Smooth muscle cell (in vitro differentiated cells): ENCODE data around the gene LTBP2. TPM values are rescaled to one million over a fixed set of nuclear protein-coding genes. Genes with fewer than 3 reads are reported as not detected.

Experiments
- DNase-seq: peaks from one replicate; lab custom pipeline; 2025; ENCODE audit not compliant: unreplicated experiment; lab: John Stamatoyannopoulos, UW
- H2AFZ ChIP-seq: fragments of 200-600 bp; sonication (generic); 2 replicates; pipeline ENCODE4 v1.6.0; 2016; ENCODE audit warnings: antibody characterized with exemption, low read depth, mild to moderate bottlenecking
- H3F3A ChIP-seq: fragments of 200-600 bp; sonication (generic); 2 replicates; pipeline ENCODE4 v1.6.0; 2017; ENCODE audit warnings: antibody characterized with exemption, low read depth
- H3K27ac ChIP-seq: fragments of 200-600 bp; sonication (generic); 2 replicates; pipeline ENCODE4 v1.5.1; 2016; ENCODE audit warnings: low read depth, mild to moderate bottlenecking
- H3K27me3 ChIP-seq: fragments of 200-600 bp; sonication (generic); 2 replicates; pipeline ENCODE4 v1.6.1; 2016; ENCODE audit warnings: low read depth, mild to moderate bottlenecking
- H3K36me3 ChIP-seq: fragments of 200-600 bp; sonication (generic); 2 replicates; pipeline ENCODE4 v1.5.1; 2016; ENCODE audit warnings: low read depth
- H3K4me1 ChIP-seq: fragments of 200-600 bp; sonication (generic); 2 replicates; pipeline ENCODE4 v1.5.1; 2016; ENCODE audit warnings: low read depth
- H3K4me2 ChIP-seq: fragments of 200-600 bp; sonication (generic); 2 replicates; pipeline ENCODE4 v1.6.0; 2016; ENCODE audit warnings: mild to moderate bottlenecking
- H3K4me3 ChIP-seq: fragments of 200-600 bp; sonication (generic); 2 replicates; pipeline ENCODE4 v1.5.1; 2016; ENCODE audit warnings: mild to moderate bottlenecking
- H3K79me2 ChIP-seq: fragments of 200-600 bp; sonication (generic); 2 replicates; pipeline ENCODE4 v1.6.0; 2016; ENCODE audit warnings: low read depth, mild to moderate bottlenecking
- H3K9ac ChIP-seq: fragments of 200-600 bp; sonication (generic); 2 replicates; pipeline ENCODE4 v1.6.0; 2016; ENCODE audit warnings: low read depth
- H3K9me3 ChIP-seq: fragments of 200-600 bp; sonication (generic); replicated peaks from 2 replicates; pipeline ENCODE4 v1.5.1; 2016; ENCODE audit warnings: low read depth
- H4K20me1 ChIP-seq: fragments of 200-600 bp; sonication (generic); 2 replicates; pipeline ENCODE4 v1.6.0; 2016; ENCODE audit warnings: low read depth
- WGBS: methylation state at CpG from one replicate; pipeline ENCODE4 v1.1.7; 2016; ENCODE audit warnings: low lambda C conversion rate; 5-methylcytosine and 5-hydroxymethylcytosine counted together
- polyA plus RNA-seq: library from polyadenylated mRNA; unstranded; fragments of >200 nt; fragmentation: Nextera tagmentation; extraction: Ambion mirVana; gene quantifications from 2 replicates; pipeline ENCODE4 v1.2.1, GENCODE V29; 2016
- total RNA-seq: library from RNA; depleted of rRNA; stranded (reverse); fragments of >200 nt; gene quantifications from 2 replicates; pipeline ENCODE4 v1.2.3, GENCODE V29; 2014
- TF ChIP-seq, protein P1 (sequence below): fragments of 200-600 bp; sonication (generic); IDR thresholded peaks from 2 replicates; pipeline ENCODE4 v1.5.1; 2017; ENCODE audit warnings: borderline replicate concordance, mild to moderate bottlenecking, antibody characterized with exemption; ENCODE audit not compliant: insufficient read depth, poor library complexity, severe bottlenecking

LTBP2 gene
- total and polyA plus RNA-seq, 2 experiments from 2014 or later, result 90.1 to 108 TPM

DNA sequence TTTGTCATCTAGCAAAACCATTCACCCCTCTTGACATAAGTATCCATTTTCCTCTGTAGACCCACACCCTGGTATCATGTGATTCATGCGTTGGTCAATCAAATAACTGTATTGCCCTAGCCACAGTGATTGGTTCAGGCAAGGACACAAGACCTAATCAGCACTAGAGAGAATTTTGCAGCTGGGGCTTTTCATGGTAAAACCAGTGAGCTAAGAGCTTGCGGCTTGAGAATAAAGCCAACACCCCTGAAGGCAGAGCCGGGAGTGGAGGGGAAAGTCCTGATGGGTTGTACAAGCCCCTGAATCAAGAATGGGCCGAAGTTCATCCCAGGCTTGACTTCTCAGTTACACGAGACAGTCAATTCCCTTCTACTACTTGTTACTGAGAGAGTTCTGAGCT is 33.2 kb upstream of the LTBP2 start:
- TF ChIP-seq, protein P1, sequence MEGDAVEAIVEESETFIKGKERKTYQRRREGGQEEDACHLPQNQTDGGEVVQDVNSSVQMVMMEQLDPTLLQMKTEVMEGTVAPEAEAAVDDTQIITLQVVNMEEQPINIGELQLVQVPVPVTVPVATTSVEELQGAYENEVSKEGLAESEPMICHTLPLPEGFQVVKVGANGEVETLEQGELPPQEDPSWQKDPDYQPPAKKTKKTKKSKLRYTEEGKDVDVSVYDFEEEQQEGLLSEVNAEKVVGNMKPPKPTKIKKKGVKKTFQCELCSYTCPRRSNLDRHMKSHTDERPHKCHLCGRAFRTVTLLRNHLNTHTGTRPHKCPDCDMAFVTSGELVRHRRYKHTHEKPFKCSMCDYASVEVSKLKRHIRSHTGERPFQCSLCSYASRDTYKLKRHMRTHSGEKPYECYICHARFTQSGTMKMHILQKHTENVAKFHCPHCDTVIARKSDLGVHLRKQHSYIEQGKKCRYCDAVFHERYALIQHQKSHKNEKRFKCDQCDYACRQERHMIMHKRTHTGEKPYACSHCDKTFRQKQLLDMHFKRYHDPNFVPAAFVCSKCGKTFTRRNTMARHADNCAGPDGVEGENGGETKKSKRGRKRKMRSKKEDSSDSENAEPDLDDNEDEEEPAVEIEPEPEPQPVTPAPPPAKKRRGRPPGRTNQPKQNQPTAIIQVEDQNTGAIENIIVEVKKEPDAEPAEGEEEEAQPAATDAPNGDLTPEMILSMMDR, result no peak
- H3F3A ChIP-seq, result no peaks in the 10 kb centered on the region
- H3K36me3 ChIP-seq, result no peaks in the 10 kb centered on the region
- H3K9me3 ChIP-seq, result no peaks in the 10 kb centered on the region
- no peaks in the 10 kb centered on the region for H3K27me3 ChIP-seq
- H3K4me1 ChIP-seq, result peaks cover 16% of the 10 kb centered on the region
- H3K4me3 ChIP-seq, result no peak overlapping the region
- H3K4me2 ChIP-seq, result no peak overlapping the region
- no peaks in the 10 kb centered on the region for H4K20me1 ChIP-seq
- no peak overlapping the region for H3K9ac ChIP-seq
- 92% methylated on average over 5 of the region's 5 CpGs for WGBS
- no peaks in the 10 kb centered on the region for H3K79me2 ChIP-seq
- H2AFZ ChIP-seq, result no peak overlapping the region
- no peak overlapping the region for H3K27ac ChIP-seq
- DNase-seq, result no peak

- no peak overlapping the region for H3K27ac ChIP-seq
- no peak for DNase-seq
Observed at GRCh38 chr14:74641601-74642391, 29.8 kb upstream of the LTBP2 start.

DNA sequence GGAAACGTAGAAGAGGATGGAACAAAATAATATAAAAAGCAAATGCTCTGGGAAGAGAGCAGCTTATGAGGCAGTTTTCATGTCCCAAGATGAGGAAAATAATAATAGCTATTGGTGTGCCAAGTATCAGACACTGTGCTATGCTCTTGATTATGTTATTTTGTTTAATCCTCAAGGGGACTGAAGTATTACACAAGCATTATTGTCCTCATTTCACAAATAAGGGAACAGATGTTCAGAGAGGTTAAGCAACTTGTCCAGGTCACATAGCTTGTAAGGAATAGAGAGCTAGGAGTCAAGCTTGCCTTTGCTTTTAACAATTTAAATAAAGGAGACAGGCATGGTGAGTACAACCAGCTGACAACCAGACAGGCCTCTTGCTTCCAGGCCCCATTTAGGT is 26.9 kb upstream of the LTBP2 start:
- TF ChIP-seq, protein P1, result no peak

More at GRCh38 chr14:74641601-74642391, 29.8 kb upstream of the LTBP2 start:
- Histone ChIP-seq H3F3A (no peaks in the 10 kb centered on the region), H3K9ac (no peak overlapping the region), H3K9me3 (no peaks in the 10 kb centered on the region), H4K20me1 (no peaks in the 10 kb centered on the region), H3K36me3 (no peaks in the 10 kb centered on the region), H3K4me1 (peaks cover 12% of the 10 kb centered on the region), H3K79me2 (no peaks in the 10 kb centered on the region), H2AFZ (no peak overlapping the region), H3K27me3 (no peaks in the 10 kb centered on the region), H3K4me2 (no peak overlapping the region), H3K4me3 (no peak overlapping the region)
- WGBS, result 92% methylated on average over 12 of the region's 12 CpGs
- TF ChIP-seq, protein P1, result no peak

GRCh38 chr14:74638066-74638465 is 26.0 kb upstream of the LTBP2 start:
- no peaks in the 10 kb centered on the region for H3K79me2 ChIP-seq
- DNase-seq, result no peak
- H3K36me3 ChIP-seq, result no peaks in the 10 kb centered on the region
- no peaks in the 10 kb centered on the region for H3F3A ChIP-seq
- TF ChIP-seq, protein P1, result no peak
- no peak overlapping the region for H3K4me2 ChIP-seq
- H3K27ac ChIP-seq, result no peak overlapping the region
- H3K4me1 ChIP-seq, result peaks cover 21% of the 10 kb centered on the region
- no peak overlapping the region for H3K9ac ChIP-seq
- 61% methylated on average over 7 of the region's 7 CpGs for whole genome bisulfite sequencing
- H3K27me3 ChIP-seq, result no peaks in the 10 kb centered on the region
- no peak overlapping the region for H2AFZ ChIP-seq
- no peaks in the 10 kb centered on the region for H3K9me3 ChIP-seq
- H3K4me3 ChIP-seq, result no peak overlapping the region
- H4K20me1 ChIP-seq, result no peaks in the 10 kb centered on the region

More for the DNA sequence above, 26.9 kb upstream of the LTBP2 start:
- H4K20me1 ChIP-seq, result no peaks in the 10 kb centered on the region
- H3K79me2 ChIP-seq, result no peaks in the 10 kb centered on the region
- no peaks in the 10 kb centered on the region for H3F3A ChIP-seq
- no peaks in the 10 kb centered on the region for H3K9me3 ChIP-seq
- no peak overlapping the region for H3K9ac ChIP-seq
- peaks cover 21% of the 10 kb centered on the region for H3K4me1 ChIP-seq
- DNase-seq, result no peak
- H3K27ac ChIP-seq, result no peak overlapping the region
- H3K4me2 ChIP-seq, result no peak overlapping the region
- no peaks in the 10 kb centered on the region for H3K36me3 ChIP-seq
- H3K27me3 ChIP-seq, result no peaks in the 10 kb centered on the region
- no peak overlapping the region for H2AFZ ChIP-seq
- 95% methylated on average over 1 of the region's 1 CpG for WGBS
- H3K4me3 ChIP-seq, result no peak overlapping the region
